Measurements from ENCODE around the gene ANKRD27. TPM values are rescaled to one million over a fixed set of nuclear protein-coding genes. Genes with fewer than 3 reads are reported as not detected.
A peak's percentile ranks its signal among the peaks of the same experiment; 100 is the strongest.

The ANKRD27 gene
- total and polyA plus RNA-seq, 4 donors: 13.8 to 20.7 (median 17.9) TPM

GRCh38 chr19:32622002-32622401 is 53.0 kb downstream of the ANKRD27 start:
- Histone ChIP-seq H3K4me1 (ENCODE audit: control insufficient read depth, insufficient read depth, low read length) (no peaks in the 10 kb centered on the region), H3K27me3 (ENCODE audit: control insufficient read depth, insufficient read depth, low read length) (no peaks in the 10 kb centered on the region), H3K27ac (ENCODE audit: low read depth, low read length) (no peak overlapping the region), H3K4me3 (ENCODE audit: low read depth, low read length) (no peak overlapping the region), H3K36me3 (ENCODE audit: control insufficient read depth, insufficient read depth, low read length) (peaks cover 80% of the 10 kb centered on the region), H3K9me3 (ENCODE audit: control insufficient read depth, insufficient read depth, low read length) (no peaks in the 10 kb centered on the region)
- WGBS (ENCODE audit: insufficient coverage): 61% methylated on average over 9 of the region's 12 CpGs
- DNase-seq (ENCODE audit: low read depth in 4 of 6, low spot score in 6 of 6): no peak

DNA sequence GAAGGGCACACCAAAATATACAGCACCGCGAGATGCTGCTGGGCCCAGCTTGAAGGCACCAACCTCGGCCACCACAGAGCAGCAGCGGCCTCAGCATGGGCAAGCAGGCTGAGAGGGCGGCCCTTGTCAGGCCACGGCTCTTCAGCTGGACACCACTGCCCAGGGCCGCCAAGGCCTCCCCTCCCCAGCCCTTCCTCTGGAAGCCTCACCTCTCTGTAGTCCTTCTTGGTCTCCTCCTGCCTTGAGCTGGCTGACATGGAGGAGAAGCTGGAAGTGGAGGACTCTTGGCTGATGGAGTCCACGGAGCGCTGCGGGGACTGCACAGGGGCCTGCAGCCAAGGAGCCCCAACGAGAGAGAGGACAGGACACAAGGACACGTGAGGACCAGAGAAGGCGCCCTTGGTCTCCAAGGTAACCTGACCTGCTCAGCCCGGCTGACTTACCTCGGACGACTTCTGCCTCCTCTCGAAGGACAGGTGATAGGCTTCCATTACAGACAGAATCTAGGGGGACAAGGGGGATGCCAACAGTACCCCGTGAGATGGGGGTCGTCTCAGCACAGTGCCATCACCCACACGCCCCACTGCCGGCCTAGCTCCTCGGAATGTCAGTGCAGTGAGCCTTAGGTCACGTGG is 55.8 kb downstream of the ANKRD27 start:
- Histone ChIP-seq H3K27ac (ENCODE audit: low read depth, low read length) (no peak overlapping the region), H3K36me3 (ENCODE audit: control insufficient read depth, insufficient read depth, low read length) (peaks cover 83% of the 10 kb centered on the region), H3K9me3 (ENCODE audit: control insufficient read depth, insufficient read depth, low read length) (no peaks in the 10 kb centered on the region), H3K27me3 (ENCODE audit: control insufficient read depth, insufficient read depth, low read length) (no peaks in the 10 kb centered on the region), H3K4me3 (ENCODE audit: low read depth, low read length) (no peak overlapping the region), H3K4me1 (ENCODE audit: control insufficient read depth, insufficient read depth, low read length) (no peaks in the 10 kb centered on the region)
- WGBS (ENCODE audit: insufficient coverage): 92% methylated on average over 20 of the region's 23 CpGs
- no peak for DNase-seq (ENCODE audit: low read depth in 4 of 6, low spot score in 6 of 6)

DNA sequence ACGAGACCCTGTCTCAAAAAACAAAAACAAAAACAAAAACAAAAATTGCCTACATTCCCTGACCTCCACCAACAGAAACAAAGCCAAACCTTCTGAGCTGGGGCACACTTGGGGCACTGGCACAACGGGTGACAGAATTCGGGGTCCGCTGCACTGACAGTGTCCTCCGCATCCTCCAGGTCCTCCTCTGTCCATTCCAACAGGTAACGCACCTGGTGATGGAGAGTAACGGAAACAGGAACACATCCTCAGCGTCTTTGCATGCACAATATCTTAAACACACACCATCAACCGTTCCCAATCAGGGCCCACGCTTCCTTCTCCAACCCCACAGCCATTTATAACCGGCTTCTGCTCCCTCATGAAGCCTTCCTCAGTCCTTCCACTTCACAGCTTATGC is 59.4 kb downstream of the ANKRD27 start:
- H3K27ac ChIP-seq (ENCODE audit: low read depth, low read length): no peak overlapping the region
- H3K36me3 ChIP-seq (ENCODE audit: control insufficient read depth, insufficient read depth, low read length): peaks cover 60% of the 10 kb centered on the region
- no peaks in the 10 kb centered on the region for H3K9me3 ChIP-seq (ENCODE audit: control insufficient read depth, insufficient read depth, low read length)
- H3K4me1 ChIP-seq (ENCODE audit: control insufficient read depth, insufficient read depth, low read length): no peaks in the 10 kb centered on the region
- no peak for DNase-seq (ENCODE audit: low read depth in 4 of 6, low spot score in 6 of 6)
- H3K27me3 ChIP-seq (ENCODE audit: control insufficient read depth, insufficient read depth, low read length): no peaks in the 10 kb centered on the region
- 98% methylated on average over 10 of the region's 11 CpGs for WGBS (ENCODE audit: insufficient coverage)
- H3K4me3 ChIP-seq (ENCODE audit: low read depth, low read length): no peak overlapping the region

DNA sequence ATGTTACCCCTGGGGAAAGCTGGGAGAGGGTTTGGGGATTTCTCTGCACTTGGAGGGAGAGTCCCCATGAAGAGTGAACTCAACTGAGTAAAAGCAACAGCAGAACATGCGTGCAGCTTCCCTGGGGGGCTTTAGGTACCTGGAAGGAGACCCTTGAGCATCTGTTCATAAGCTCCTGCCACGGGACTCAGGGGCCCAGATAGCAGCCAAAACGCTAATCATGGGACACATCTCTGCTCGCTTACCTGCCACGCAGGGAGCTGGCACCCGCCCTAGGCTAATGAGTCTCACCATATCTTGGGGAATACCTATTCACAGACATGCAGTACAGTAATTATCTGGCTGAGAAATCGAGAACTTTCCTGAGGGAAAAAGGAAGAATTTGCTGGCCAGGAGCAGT is 60.1 kb downstream of the ANKRD27 start:
- no peak for DNase-seq (ENCODE audit: low read depth in 4 of 6, low spot score in 6 of 6)
- no peaks in the 10 kb centered on the region for H3K27me3 ChIP-seq (ENCODE audit: control insufficient read depth, insufficient read depth, low read length)
- 95% methylated on average over 6 of the region's 7 CpGs for WGBS (ENCODE audit: insufficient coverage)
- no peaks in the 10 kb centered on the region for H3K4me1 ChIP-seq (ENCODE audit: control insufficient read depth, insufficient read depth, low read length)
- H3K27ac ChIP-seq (ENCODE audit: low read depth, low read length): no peak overlapping the region
- peaks cover 58% of the 10 kb centered on the region for H3K36me3 ChIP-seq (ENCODE audit: control insufficient read depth, insufficient read depth, low read length)
- H3K4me3 ChIP-seq (ENCODE audit: low read depth, low read length): no peak overlapping the region
- no peaks in the 10 kb centered on the region for H3K9me3 ChIP-seq (ENCODE audit: control insufficient read depth, insufficient read depth, low read length)

GRCh38 chr19:32613008-32613407 is 62.0 kb downstream of the ANKRD27 start:
- no peak for DNase-seq (ENCODE audit: low read depth in 4 of 6, low spot score in 6 of 6)
- Histone ChIP-seq H3K4me1 (ENCODE audit: control insufficient read depth, insufficient read depth, low read length) (no peaks in the 10 kb centered on the region), H3K36me3 (ENCODE audit: control insufficient read depth, insufficient read depth, low read length) (peaks cover 50% of the 10 kb centered on the region), H3K27ac (ENCODE audit: low read depth, low read length) (no peak overlapping the region), H3K4me3 (ENCODE audit: low read depth, low read length) (no peak overlapping the region), H3K9me3 (ENCODE audit: control insufficient read depth, insufficient read depth, low read length) (peaks cover 1% of the 10 kb centered on the region), H3K27me3 (ENCODE audit: control insufficient read depth, insufficient read depth, low read length) (no peaks in the 10 kb centered on the region)
- 100% methylated on average over 2 of the region's 4 CpGs for WGBS (ENCODE audit: insufficient coverage)

- no peak overlapping the region for H3K4me3 ChIP-seq (ENCODE audit: low read depth, low read length)
- whole genome bisulfite sequencing (ENCODE audit: insufficient coverage): 100% methylated on average over 3 of the region's 5 CpGs
- H3K4me1 ChIP-seq (ENCODE audit: control insufficient read depth, insufficient read depth, low read length): no peaks in the 10 kb centered on the region
- H3K36me3 ChIP-seq (ENCODE audit: control insufficient read depth, insufficient read depth, low read length): peaks cover 56% of the 10 kb centered on the region
- no peaks in the 10 kb centered on the region for H3K27me3 ChIP-seq (ENCODE audit: control insufficient read depth, insufficient read depth, low read length)
- peak in 1 of 6 donors; percentile 6 for DNase-seq (ENCODE audit: low read depth in 4 of 6, low spot score in 6 of 6)
- H3K9me3 ChIP-seq (ENCODE audit: control insufficient read depth, insufficient read depth, low read length): peaks cover 1% of the 10 kb centered on the region
- no peak overlapping the region for H3K27ac ChIP-seq (ENCODE audit: low read depth, low read length)
These were observed 63.8 kb downstream of the ANKRD27 start for GRCh38 chr19:32611161-32611560.

DNA sequence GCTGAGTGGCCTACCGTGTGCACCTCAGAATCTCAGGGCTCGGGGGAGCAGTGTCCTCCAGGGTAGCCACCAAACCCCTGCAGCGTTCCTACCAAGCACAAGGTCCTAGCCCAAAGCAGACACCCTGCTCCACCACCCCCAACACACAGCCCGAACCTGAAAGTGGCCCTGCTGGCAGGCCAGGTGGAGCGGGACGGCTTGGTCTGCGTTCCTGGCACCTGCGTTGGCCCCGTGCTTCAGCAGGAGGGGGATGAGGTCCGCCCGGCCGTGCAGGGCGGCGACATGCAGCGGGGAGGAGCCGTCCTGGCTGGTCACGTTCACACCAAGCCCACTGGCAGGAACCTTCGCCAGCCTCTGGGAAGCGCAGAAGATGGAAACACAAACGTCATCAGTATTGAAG is 67.5 kb downstream of the ANKRD27 start:
- Histone ChIP-seq H3K4me1 (ENCODE audit: control insufficient read depth, insufficient read depth, low read length) (no peaks in the 10 kb centered on the region), H3K27ac (ENCODE audit: low read depth, low read length) (no peak overlapping the region), H3K27me3 (ENCODE audit: control insufficient read depth, insufficient read depth, low read length) (no peaks in the 10 kb centered on the region), H3K9me3 (ENCODE audit: control insufficient read depth, insufficient read depth, low read length) (peaks cover 1% of the 10 kb centered on the region), H3K36me3 (ENCODE audit: control insufficient read depth, insufficient read depth, low read length) (peaks cover 61% of the 10 kb centered on the region), H3K4me3 (ENCODE audit: low read depth, low read length) (no peak overlapping the region)
- DNase-seq (ENCODE audit: low read depth in 4 of 6, low spot score in 6 of 6): no peak
- 97% methylated on average over 20 of the region's 20 CpGs for WGBS (ENCODE audit: insufficient coverage)

GRCh38 chr19:32606289-32606688 is 68.7 kb downstream of the ANKRD27 start:
- Histone ChIP-seq H3K27me3 (ENCODE audit: control insufficient read depth, insufficient read depth, low read length) (no peaks in the 10 kb centered on the region), H3K4me1 (ENCODE audit: control insufficient read depth, insufficient read depth, low read length) (no peaks in the 10 kb centered on the region), H3K4me3 (ENCODE audit: low read depth, low read length) (no peak overlapping the region), H3K36me3 (ENCODE audit: control insufficient read depth, insufficient read depth, low read length) (peaks cover 65% of the 10 kb centered on the region), H3K27ac (ENCODE audit: low read depth, low read length) (no peak overlapping the region), H3K9me3 (ENCODE audit: control insufficient read depth, insufficient read depth, low read length) (peaks cover 1% of the 10 kb centered on the region)
- DNase-seq (ENCODE audit: low read depth in 4 of 6, low spot score in 6 of 6): no peak
- 92% methylated on average over 6 of the region's 15 CpGs for WGBS (ENCODE audit: insufficient coverage)

GRCh38 chr19:32605544-32605943 is 69.4 kb downstream of the ANKRD27 start:
- Histone ChIP-seq H3K9me3 (ENCODE audit: control insufficient read depth, insufficient read depth, low read length) (peaks cover 1% of the 10 kb centered on the region), H3K27me3 (ENCODE audit: control insufficient read depth, insufficient read depth, low read length) (no peaks in the 10 kb centered on the region), H3K4me1 (ENCODE audit: control insufficient read depth, insufficient read depth, low read length) (no peaks in the 10 kb centered on the region), H3K27ac (ENCODE audit: low read depth, low read length) (no peak overlapping the region), H3K4me3 (ENCODE audit: low read depth, low read length) (no peak overlapping the region), H3K36me3 (ENCODE audit: control insufficient read depth, insufficient read depth, low read length) (peaks cover 70% of the 10 kb centered on the region)
- WGBS (ENCODE audit: insufficient coverage): 96% methylated on average over 15 of the region's 21 CpGs
- no peak for DNase-seq (ENCODE audit: low read depth in 4 of 6, low spot score in 6 of 6)

DNA sequence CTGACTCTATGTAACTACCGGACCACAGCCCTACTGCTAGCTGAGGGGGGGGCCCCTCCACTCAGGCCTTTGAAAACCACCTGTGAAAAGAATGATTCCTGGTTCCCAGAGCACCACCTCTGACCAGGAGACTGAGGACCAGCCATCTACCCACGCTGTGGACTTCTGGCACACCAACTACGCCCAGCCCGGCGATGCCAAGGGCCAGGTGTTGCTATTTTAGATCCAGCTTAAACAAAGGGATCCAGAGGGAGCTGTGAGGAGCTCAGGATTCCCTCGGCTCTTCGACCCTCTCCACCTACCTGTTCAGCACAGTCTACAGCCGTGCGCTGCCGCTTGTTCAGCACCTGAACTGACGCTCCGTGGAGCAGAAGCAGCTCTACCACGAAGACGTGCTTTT is 71.0 kb downstream of the ANKRD27 start:
- Histone ChIP-seq H3K4me1 (ENCODE audit: control insufficient read depth, insufficient read depth, low read length) (no peaks in the 10 kb centered on the region), H3K36me3 (ENCODE audit: control insufficient read depth, insufficient read depth, low read length) (peaks cover 69% of the 10 kb centered on the region), H3K27ac (ENCODE audit: low read depth, low read length) (no peak overlapping the region), H3K27me3 (ENCODE audit: control insufficient read depth, insufficient read depth, low read length) (no peaks in the 10 kb centered on the region), H3K9me3 (ENCODE audit: control insufficient read depth, insufficient read depth, low read length) (peaks cover 1% of the 10 kb centered on the region), H3K4me3 (ENCODE audit: low read depth, low read length) (no peak overlapping the region)
- 87% methylated on average over 14 of the region's 14 CpGs for WGBS (ENCODE audit: insufficient coverage)
- no peak for DNase-seq (ENCODE audit: low read depth in 4 of 6, low spot score in 6 of 6)
